DMS 273 (cell line): Measurements from ENCODE around the gene TSHR.
A peak's percentile ranks its signal among the peaks of the same experiment; 100 is the strongest.
"Not testable (repeated sequence)": the region's sequence is repeated elsewhere in the genome, so short reads cannot be mapped to it uniquely, and the experiment has no call there.

Source experiments
- DNase-seq: peaks from one replicate; lab custom pipeline; 2025; ENCODE audit not compliant: unreplicated experiment; lab: John Stamatoyannopoulos, UW

The TSHR gene

GRCh38 chr14:80948291-80948690 lies 7.1 kb upstream of the TSHR start:
- DNase-seq, result no peak

- DNase-seq, result no peak
These were observed 3.9 kb upstream of the TSHR start for GRCh38 chr14:80951491-80951890.

- not testable (repeated sequence) for DNase-seq
These were observed 2.2 kb upstream of the TSHR start for GRCh38 chr14:80953211-80953610.

- DNase-seq, result peak; percentile 94
These were observed 628 bp upstream of the TSHR start for GRCh38 chr14:80954687-80955299.

GRCh38 chr14:80956102-80956501 lies 681 bp downstream of the TSHR start:
- peak; percentile 36 for DNase-seq

GRCh38 chr14:80956922-80957321 lies 1.5 kb downstream of the TSHR start:
- DNase-seq, result peak; percentile 85

- DNase-seq, result no peak
These were observed 2.2 kb downstream of the TSHR start for GRCh38 chr14:80957613-80958012.

GRCh38 chr14:80958226-80958625 lies 2.8 kb downstream of the TSHR start:
- DNase-seq, result no peak

GRCh38 chr14:80958939-80959338 lies 3.5 kb downstream of the TSHR start:
- DNase-seq, result no peak

GRCh38 chr14:80959496-80959895 lies 4.1 kb downstream of the TSHR start:
- peak; percentile 86 for DNase-seq

GRCh38 chr14:80965037-80965436 lies 9.6 kb downstream of the TSHR start:
- DNase-seq, result peak; percentile 25

GRCh38 chr14:80973931-80974641 lies 18.7 kb downstream of the TSHR start:
- DNase-seq, result peak; percentile 97

GRCh38 chr14:80974679-80975078 lies 19.3 kb downstream of the TSHR start:
- DNase-seq, result peak; percentile 42

- DNase-seq, result peak; percentile 54
These were observed 21.8 kb downstream of the TSHR start for GRCh38 chr14:80977221-80977620.

GRCh38 chr14:80978403-80978802 lies 23.0 kb downstream of the TSHR start:
- peak; percentile 57 for DNase-seq

- no peak for DNase-seq
These were observed 24.5 kb downstream of the TSHR start for GRCh38 chr14:80979951-80980350.

GRCh38 chr14:80981156-80981555 lies 25.7 kb downstream of the TSHR start:
- DNase-seq, result no peak

- no peak for DNase-seq
These were observed 26.3 kb downstream of the TSHR start for GRCh38 chr14:80981673-80982072.

- DNase-seq, result no peak
These were observed 27.3 kb downstream of the TSHR start for GRCh38 chr14:80982711-80983110.

GRCh38 chr14:80987235-80988032 lies 32.0 kb downstream of the TSHR start:
- DNase-seq, result peak; percentile 90

- DNase-seq, result no peak
These were observed 32.8 kb downstream of the TSHR start for GRCh38 chr14:80988192-80988591.
